SU-DHL-6 (cell line): ENCODE results near the gene SCIMP.

Source experiments
- CTCF ChIP-seq: fragments of 200-600 bp; sonication (generic); IDR thresholded peaks from one replicate; pipeline ENCODE4 v1.5.1; 2017; ENCODE audit warnings: antibody characterized with exemption, mild to moderate bottlenecking, low read length, moderate library complexity; ENCODE audit not compliant: insufficient read depth, poor library complexity, severe bottlenecking
- EZH2phosphoT487 ChIP-seq: fragments of 200-600 bp; sonication (generic), shearing (Covaris generic); conservative IDR thresholded peaks from 2 replicates; pipeline ENCODE4 v1.6.1; 2018; ENCODE audit warnings: mild to moderate bottlenecking, antibody characterized with exemption, low read length, moderate library complexity, mixed read lengths

GRCh38 chr17:5283571-5284315 lies 49.1 kb upstream of the SCIMP start:
- TF ChIP-seq CTCF: no peak
- no peak for TF ChIP-seq EZH2phosphoT487
